ENCODE data around the gene UBASH3B. TPM values are rescaled to one million over a fixed set of nuclear protein-coding genes. Genes with fewer than 3 reads are reported as not detected.
A peak's percentile ranks its signal among the peaks of the same experiment; 100 is the strongest.

UBASH3B gene
- total and polyA plus RNA-seq, 2 of the 13 experiments (the other 11 are each of a cell fraction or from before 2014, with no cell fraction given), result 4.4 to 7.6 TPM

GRCh38 chr11:122655527-122656072 is at the start of gene UBASH3B (continued):
- TF ChIP-seq CHD4 (IDR thresholded peaks at IDR 0.05; ENCODE audit: borderline replicate concordance, low read length), result no peak
- no peak for TF ChIP-seq ZNF709 (CRISPR knock-in tag; IDR thresholded peaks at IDR 0.05)
- TF ChIP-seq PREB (CRISPR knock-in tag; IDR thresholded peaks at IDR 0.05), result no peak
- no peak for TF ChIP-seq HOXA7 (CRISPR knock-in tag; IDR thresholded peaks at IDR 0.05)
- TF ChIP-seq RCOR2 (CRISPR knock-in tag; IDR thresholded peaks at IDR 0.05), result no peak
- TF ChIP-seq MLXIP (CRISPR knock-in tag; IDR thresholded peaks at IDR 0.05; ENCODE audit: borderline replicate concordance), result no peak
- no peak for TF ChIP-seq SP4 (CRISPR knock-in tag; IDR thresholded peaks at IDR 0.05)
- TF ChIP-seq YY1 (IDR thresholded peaks at IDR 0.05; ENCODE audit: insufficient read depth, insufficient replicate concordance, low read depth, low read length), result no peak
- no peak for TF ChIP-seq KDM5A (IDR thresholded peaks at IDR 0.05; ENCODE audit: borderline replicate concordance, low read length)
- TF ChIP-seq ZNF75D (CRISPR knock-in tag; IDR thresholded peaks at IDR 0.05; ENCODE audit: borderline replicate concordance), result no peak
- no peak for TF ChIP-seq PPARG (CRISPR knock-in tag; conservative IDR thresholded peaks at IDR 0.05)
- TF ChIP-seq HDAC1 (CRISPR knock-in tag; IDR thresholded peaks at IDR 0.05), result 0 out of 2 replicates have a peak, but pooled peaks have one; percentile 4
- TF ChIP-seq ZNF10 (CRISPR knock-in tag; IDR thresholded peaks at IDR 0.05; ENCODE audit: borderline replicate concordance, low read depth), result no peak
- TF ChIP-seq ZBTB42 (CRISPR knock-in tag; IDR thresholded peaks at IDR 0.05), result no peak
- peak; percentile 56; the same call in 1 of the 2 replicates for TF ChIP-seq ZNF776 (CRISPR knock-in tag; IDR thresholded peaks at IDR 0.05)
- TF ChIP-seq ARID2 (CRISPR knock-in tag; IDR thresholded peaks at IDR 0.05; ENCODE audit: borderline replicate concordance), result no peak
- TF ChIP-seq NCOA2 (CRISPR knock-in tag; IDR thresholded peaks at IDR 0.05), result no peak
- no peak for TF ChIP-seq PRDM10 (CRISPR knock-in tag; IDR thresholded peaks at IDR 0.05; ENCODE audit: low read depth)
- peak; percentile 35; the same call in 1 of the 2 replicates for TF ChIP-seq MYC (CRISPR knock-in tag; IDR thresholded peaks at IDR 0.05; ENCODE audit: borderline replicate concordance)
- TF ChIP-seq, protein P1, sequence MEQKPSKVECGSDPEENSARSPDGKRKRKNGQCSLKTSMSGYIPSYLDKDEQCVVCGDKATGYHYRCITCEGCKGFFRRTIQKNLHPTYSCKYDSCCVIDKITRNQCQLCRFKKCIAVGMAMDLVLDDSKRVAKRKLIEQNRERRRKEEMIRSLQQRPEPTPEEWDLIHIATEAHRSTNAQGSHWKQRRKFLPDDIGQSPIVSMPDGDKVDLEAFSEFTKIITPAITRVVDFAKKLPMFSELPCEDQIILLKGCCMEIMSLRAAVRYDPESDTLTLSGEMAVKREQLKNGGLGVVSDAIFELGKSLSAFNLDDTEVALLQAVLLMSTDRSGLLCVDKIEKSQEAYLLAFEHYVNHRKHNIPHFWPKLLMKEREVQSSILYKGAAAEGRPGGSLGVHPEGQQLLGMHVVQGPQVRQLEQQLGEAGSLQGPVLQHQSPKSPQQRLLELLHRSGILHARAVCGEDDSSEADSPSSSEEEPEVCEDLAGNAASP (CRISPR knock-in tag; IDR thresholded peaks at IDR 0.05; ENCODE audit: borderline replicate concordance), result no peak
- no peak for TF ChIP-seq MAFG (CRISPR knock-in tag; IDR thresholded peaks at IDR 0.05)
- TF ChIP-seq MAF1 (CRISPR knock-in tag; IDR thresholded peaks at IDR 0.05; ENCODE audit: borderline replicate concordance), result no peak

All from HepG2 (cell line).